Bronchus fibroblast of lung (primary cell): ENCODE results near the gene VSIG10. TPM values are rescaled to one million over a fixed set of nuclear protein-coding genes. Genes with fewer than 3 reads are reported as not detected.

Experiments
- total RNA-seq: library from RNA; depleted of rRNA; stranded (reverse); fragments of >200 nt; gene quantifications from 2 replicates; pipeline ENCODE4 v1.2.3, GENCODE V29; 2015

Gene VSIG10
- total RNA-seq = 9.2 and 17.7 TPM in 2 replicates

GRCh38 chr12:118103601-118104382 lies at the start of gene VSIG10:
TSS of gene VSIG10 (minus strand) at chr12:118104011. CDS start at chr12:118103671, 340 bp downstream.

GRCh38 chr12:118135788-118136558 lies 32.2 kb upstream of the VSIG10 start, which contains the start of gene PEBP1:
TSS of gene PEBP1 (plus strand) at chr12:118136124. CDS start at chr12:118136210, 86 bp downstream.

GRCh38 chr12:118061011-118061872 lies 42.6 kb downstream of the VSIG10 start, which contains the start of gene WSB2:
TSS of gene WSB2 (minus strand) at chr12:118061179. CDS start at chr12:118061048, 131 bp downstream.

GRCh38 chr12:118016424-118017264 lies 87.2 kb downstream of the VSIG10 start, which contains the start of gene RFC5:
TSS of gene RFC5 (plus strand) at chr12:118016703. CDS start at chr12:118016828, 125 bp downstream.

Other genes with a start within 250 kb of the VSIG10 start
- not detected in 2 replicates for gene KSR2, start 135.0 kb downstream of the VSIG10 start, total RNA-seq
- 32.1 and 33.6 TPM in 2 replicates for gene RFC5, start 87.3 kb downstream of the VSIG10 start, total RNA-seq
- 86.2 and 107 TPM in 2 replicates for gene WSB2, start 42.8 kb downstream of the VSIG10 start, total RNA-seq
- gene PEBP1, start 32.1 kb upstream of the VSIG10 start, total RNA-seq = 253 and 267 TPM in 2 replicates